ENCODE results near the gene PRDM5.

Gene PRDM5

DNA sequence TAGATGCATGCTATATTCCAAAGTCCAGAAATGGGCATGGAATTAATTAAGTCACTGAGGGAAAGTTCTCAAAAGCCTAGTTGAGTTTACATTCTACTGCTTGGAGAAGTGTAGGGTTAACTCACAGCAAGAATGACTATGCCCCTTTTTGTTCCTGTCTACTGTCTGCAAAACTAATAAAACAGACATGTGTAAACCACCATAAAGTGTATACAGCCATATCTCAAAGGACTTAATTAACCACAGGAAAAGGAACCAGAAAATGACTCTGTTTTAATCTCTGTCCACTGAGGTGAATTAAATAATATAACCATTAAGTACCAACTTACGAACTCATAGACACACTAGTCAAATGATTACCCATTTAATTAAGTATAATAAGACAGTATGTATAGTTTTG is 84.9 kb downstream of the PRDM5 start:
- no CpG with 5 or more reads among the region's 1 CpG for WGBS
- Histone ChIP-seq H4K8ac (ENCODE audit: low read length) (no peak overlapping the region), H2BK12ac (ENCODE audit: low read length in 2 of 2) (no peak overlapping the region), H2BK15ac (ENCODE audit: low read depth, poor library complexity, severe bottlenecking) (no peak overlapping the region), H3K79me1 (replicated peaks; ENCODE audit: low read length, poor library complexity, severe bottlenecking) (peaks cover 16% of the 10 kb centered on the region), H3K9me3 (ENCODE audit: control insufficient read depth, low read length) (no peaks in the 10 kb centered on the region), H3K27ac (ENCODE audit: low read length, poor library complexity, severe bottlenecking) (no peak overlapping the region), H3K4me2 (ENCODE audit: low read length, poor library complexity, severe bottlenecking) (no peak overlapping the region), H2BK120ac (ENCODE audit: low read depth, low read length) (no peak overlapping the region), H2AK5ac (ENCODE audit: low read length, severe bottlenecking) (no peak overlapping the region), H3K18ac (ENCODE audit: low read depth in 1 of 2, low read length in 2 of 2) (no peak overlapping the region), H3K4me3 (ENCODE audit: insufficient read depth in 1 of 2, low read depth in 1 of 2, low read length in 2 of 2) (no peak overlapping the region), H4K91ac (ENCODE audit: low read length) (no peak overlapping the region), H2BK5ac (ENCODE audit: low read depth, low read length, poor library complexity, severe bottlenecking) (no peak overlapping the region), H3K4ac (ENCODE audit: low read depth in 1 of 2, low read length in 2 of 2) (no peak overlapping the region), H3K36me3 (ENCODE audit: control insufficient read depth in 1 of 2, insufficient read depth in 2 of 2, low read depth in 1 of 2, low read length in 2 of 2) (peaks cover 6 to 9% of the 10 kb centered on the region in 2 experiments), H3K23ac (ENCODE audit: low read length in 2 of 2) (no peak overlapping the region), H3K14ac (ENCODE audit: low read length in 2 of 2) (no peak overlapping the region), H2AFZ (ENCODE audit: low read depth, low read length) (no peak overlapping the region), H3K9ac (ENCODE audit: low read length) (no peak overlapping the region), H3K27me3 (ENCODE audit: control insufficient read depth in 1 of 2, insufficient read depth in 1 of 2, low read length in 2 of 2) (no peaks in the 10 kb centered on the region), H3K4me1 (ENCODE audit: control insufficient read depth, insufficient read depth, low read depth, low read length) (peaks cover 11% of the 10 kb centered on the region)
- DNase-seq = no peak

DNA sequence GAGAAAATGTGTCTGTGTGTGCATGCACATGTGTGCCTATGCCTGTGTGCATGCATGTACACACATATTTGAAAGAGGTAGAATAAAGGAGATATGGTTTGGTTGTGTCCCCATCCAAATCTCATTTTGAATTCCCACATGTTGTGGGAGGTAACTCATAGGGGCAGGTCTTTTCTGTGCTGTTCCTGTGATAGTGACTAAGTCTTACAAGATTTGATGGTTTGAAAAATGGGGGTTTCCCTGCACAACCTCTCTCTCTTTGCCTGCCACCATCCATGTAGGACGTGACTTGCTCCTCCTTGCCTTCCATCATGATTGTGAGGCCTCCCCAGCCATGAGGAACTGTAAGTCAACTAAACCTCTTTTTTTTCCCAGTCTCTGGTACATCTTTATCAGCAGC is 87.2 kb downstream of the PRDM5 start:
- Histone ChIP-seq H3K18ac (ENCODE audit: low read depth in 1 of 2, low read length in 2 of 2) (no peak overlapping the region), H4K8ac (ENCODE audit: low read length) (no peak overlapping the region), H4K91ac (ENCODE audit: low read length) (no peak overlapping the region), H3K79me1 (replicated peaks; ENCODE audit: low read length, poor library complexity, severe bottlenecking) (peaks cover 12% of the 10 kb centered on the region), H3K23ac (ENCODE audit: low read length in 2 of 2) (no peak overlapping the region), H3K4me2 (ENCODE audit: low read length, poor library complexity, severe bottlenecking) (no peak overlapping the region), H2BK5ac (ENCODE audit: low read depth, low read length, poor library complexity, severe bottlenecking) (no peak overlapping the region), H2BK120ac (ENCODE audit: low read depth, low read length) (no peak overlapping the region), H2AK5ac (ENCODE audit: low read length, severe bottlenecking) (no peak overlapping the region), H3K36me3 (ENCODE audit: control insufficient read depth in 1 of 2, insufficient read depth in 2 of 2, low read depth in 1 of 2, low read length in 2 of 2) (peaks cover 6 to 9% of the 10 kb centered on the region in 2 experiments), H3K27me3 (ENCODE audit: control insufficient read depth in 1 of 2, insufficient read depth in 1 of 2, low read length in 2 of 2) (no peaks in the 10 kb centered on the region), H2BK15ac (ENCODE audit: low read depth, poor library complexity, severe bottlenecking) (no peak overlapping the region), H3K4me1 (ENCODE audit: control insufficient read depth, insufficient read depth, low read depth, low read length) (peaks cover 6% of the 10 kb centered on the region), H2BK12ac (ENCODE audit: low read length in 2 of 2) (no peak overlapping the region), H3K9me3 (ENCODE audit: control insufficient read depth, low read length) (no peaks in the 10 kb centered on the region), H3K27ac (ENCODE audit: low read length, poor library complexity, severe bottlenecking) (no peak overlapping the region), H3K4me3 (ENCODE audit: insufficient read depth in 1 of 2, low read depth in 1 of 2, low read length in 2 of 2) (no peak overlapping the region), H2AFZ (ENCODE audit: low read depth, low read length) (no peak overlapping the region), H3K9ac (ENCODE audit: low read length) (no peak overlapping the region), H3K4ac (ENCODE audit: low read depth in 1 of 2, low read length in 2 of 2) (no peak overlapping the region), H3K14ac (ENCODE audit: low read length in 2 of 2) (no peak overlapping the region)
- no peak for DNase-seq
- WGBS = 100% methylated on average over 1 of the region's 1 CpG

DNA sequence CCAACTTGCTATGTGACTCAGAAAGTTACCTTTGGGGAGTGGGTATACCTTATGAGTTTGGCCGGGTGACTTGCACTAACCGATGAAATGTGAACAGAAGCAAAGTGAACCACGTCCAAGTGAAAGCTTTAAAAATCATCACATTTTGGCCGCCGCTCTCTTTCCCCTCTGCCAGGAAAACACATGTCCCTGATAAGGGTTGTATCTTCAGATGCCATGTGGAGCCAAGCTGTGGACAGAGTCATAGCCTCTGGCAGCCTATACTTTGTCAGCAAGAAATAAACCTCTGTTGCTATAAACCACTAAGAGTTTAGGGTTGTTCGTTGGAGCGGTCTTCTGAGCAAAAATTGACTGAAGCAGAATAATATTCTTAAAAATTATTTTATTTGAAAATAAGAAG is 92.3 kb downstream of the PRDM5 start:
- Histone ChIP-seq H3K36me3 (ENCODE audit: control insufficient read depth in 1 of 2, insufficient read depth in 2 of 2, low read depth in 1 of 2, low read length in 2 of 2) (no peaks in the 10 kb centered on the region), H3K4me3 (ENCODE audit: insufficient read depth in 1 of 2, low read depth in 1 of 2, low read length in 2 of 2) (peak overlapping the region in 1 of 2 experiments; percentile 68), H2BK15ac (ENCODE audit: low read depth, poor library complexity, severe bottlenecking) (no peak overlapping the region), H3K4me1 (ENCODE audit: control insufficient read depth, insufficient read depth, low read depth, low read length) (no peaks in the 10 kb centered on the region), H3K79me1 (replicated peaks; ENCODE audit: low read length, poor library complexity, severe bottlenecking) (peaks cover 2% of the 10 kb centered on the region), H3K4me2 (ENCODE audit: low read length, poor library complexity, severe bottlenecking) (no peak overlapping the region), H2BK12ac (ENCODE audit: low read length in 2 of 2) (no peak overlapping the region), H3K18ac (ENCODE audit: low read depth in 1 of 2, low read length in 2 of 2) (no peak overlapping the region), H4K91ac (ENCODE audit: low read length) (no peak overlapping the region), H3K9me3 (ENCODE audit: control insufficient read depth, low read length) (no peaks in the 10 kb centered on the region), H3K14ac (ENCODE audit: low read length in 2 of 2) (no peak overlapping the region), H3K4ac (ENCODE audit: low read depth in 1 of 2, low read length in 2 of 2) (no peak overlapping the region), H2BK5ac (ENCODE audit: low read depth, low read length, poor library complexity, severe bottlenecking) (no peak overlapping the region), H2BK120ac (ENCODE audit: low read depth, low read length) (no peak overlapping the region), H2AFZ (ENCODE audit: low read depth, low read length) (no peak overlapping the region), H4K8ac (ENCODE audit: low read length) (no peak overlapping the region), H3K9ac (ENCODE audit: low read length) (peak overlapping the region; percentile 63), H3K27ac (ENCODE audit: low read length, poor library complexity, severe bottlenecking) (no peak overlapping the region), H3K23ac (ENCODE audit: low read length in 2 of 2) (no peak overlapping the region), H3K27me3 (ENCODE audit: control insufficient read depth in 1 of 2, insufficient read depth in 1 of 2, low read length in 2 of 2) (no peaks in the 10 kb centered on the region), H2AK5ac (ENCODE audit: low read length, severe bottlenecking) (no peak overlapping the region)
- no peak for DNase-seq
- 97% methylated on average over 5 of the region's 7 CpGs for WGBS

DNA sequence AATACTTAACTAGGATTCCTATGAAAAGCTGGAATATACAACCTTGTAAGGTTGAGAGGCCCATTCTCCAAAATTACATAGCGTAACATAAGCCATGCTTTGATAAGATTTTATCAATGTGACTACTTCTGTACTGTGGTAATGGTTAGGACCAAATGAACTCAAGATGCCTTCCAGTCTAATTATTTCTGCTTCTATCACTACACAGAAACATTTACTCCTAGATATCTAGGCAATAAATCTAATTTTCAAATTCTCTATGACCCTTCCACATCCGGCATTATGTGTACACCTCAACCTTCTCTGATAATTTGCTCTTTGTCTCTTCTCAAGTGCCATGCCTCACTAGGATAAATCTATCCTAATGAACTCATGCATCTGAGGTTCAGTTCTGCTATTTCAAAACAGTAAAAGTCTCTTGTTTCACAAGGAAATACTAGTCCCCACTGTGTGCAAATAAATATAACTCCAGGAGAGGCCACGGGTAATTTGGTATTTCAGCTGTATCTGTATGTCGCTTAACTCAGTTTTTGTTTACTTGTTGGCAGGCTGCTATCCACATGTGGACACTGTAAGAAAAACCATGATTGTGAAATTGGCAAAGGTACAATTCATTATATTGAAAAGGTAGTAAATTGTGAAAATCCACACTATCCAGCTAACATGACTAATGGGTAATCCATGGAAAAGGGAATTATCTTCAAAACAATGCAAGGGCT is 93.3 kb downstream of the PRDM5 start:
- no peaks in the 10 kb centered on the region for H3K4me1 ChIP-seq (ENCODE audit: control insufficient read depth, insufficient read depth, low read depth, low read length)
- no peak overlapping the region for H3K4me3 ChIP-seq (ENCODE audit: insufficient read depth in 1 of 2, low read depth in 1 of 2, low read length in 2 of 2)
- no peaks in the 10 kb centered on the region for H3K27me3 ChIP-seq (ENCODE audit: control insufficient read depth in 1 of 2, insufficient read depth in 1 of 2, low read length in 2 of 2)
- no peak overlapping the region for H2BK5ac ChIP-seq (ENCODE audit: low read depth, low read length, poor library complexity, severe bottlenecking)
- no peak overlapping the region for H2AK5ac ChIP-seq (ENCODE audit: low read length, severe bottlenecking)
- no peak overlapping the region for H2BK12ac ChIP-seq (ENCODE audit: low read length in 2 of 2)
- no peak overlapping the region for H2BK120ac ChIP-seq (ENCODE audit: low read depth, low read length)
- no peak overlapping the region for H3K4ac ChIP-seq (ENCODE audit: low read depth in 1 of 2, low read length in 2 of 2)
- H3K14ac ChIP-seq (ENCODE audit: low read length in 2 of 2) = no peak overlapping the region
- no peak overlapping the region for H2AFZ ChIP-seq (ENCODE audit: low read depth, low read length)
- H3K27ac ChIP-seq (ENCODE audit: low read length, poor library complexity, severe bottlenecking) = no peak overlapping the region
- H4K8ac ChIP-seq (ENCODE audit: low read length) = no peak overlapping the region
- H3K23ac ChIP-seq (ENCODE audit: low read length in 2 of 2) = no peak overlapping the region
- 73% methylated on average over 4 of the region's 4 CpGs for WGBS
- H3K9me3 ChIP-seq (ENCODE audit: control insufficient read depth, low read length) = no peaks in the 10 kb centered on the region
- no peaks in the 10 kb centered on the region for H3K36me3 ChIP-seq (ENCODE audit: control insufficient read depth in 1 of 2, insufficient read depth in 2 of 2, low read depth in 1 of 2, low read length in 2 of 2)
- no peak overlapping the region for H3K4me2 ChIP-seq (ENCODE audit: low read length, poor library complexity, severe bottlenecking)
- DNase-seq = peak; percentile 27
- no peak overlapping the region for H3K9ac ChIP-seq (ENCODE audit: low read length)
- H2BK15ac ChIP-seq (ENCODE audit: low read depth, poor library complexity, severe bottlenecking) = no peak overlapping the region
- no peak overlapping the region for H4K91ac ChIP-seq (ENCODE audit: low read length)
- no peak overlapping the region for H3K18ac ChIP-seq (ENCODE audit: low read depth in 1 of 2, low read length in 2 of 2)
- peaks cover 2% of the 10 kb centered on the region for H3K79me1 ChIP-seq (replicated peaks; ENCODE audit: low read length, poor library complexity, severe bottlenecking)
